Muscle of back (tissue), 11 donors: ENCODE results near the gene KAZN. TPM values are rescaled to one million over a fixed set of nuclear protein-coding genes. Genes with fewer than 3 reads are reported as not detected.

ENCODE experiments used
- DNase-seq, 3 donors: peaks; one replicate each; pipeline versions ENCODE4 v3.0.0 to v3.0.0-alpha.2; 2013
- polyA plus RNA-seq, 10 donors: library from polyadenylated mRNA; unstranded; fragments of 120-200 nt; gene quantifications; one replicate each; pipeline ENCODE4 v1.2.1, GENCODE V29; 2013; ENCODE audit not compliant: insufficient read length in 10 of 10

KAZN gene
- polyA plus RNA-seq, 10 donors, result 10.8 to 16.9 (median 13.7) TPM

- DNase-seq, result no peak
These were observed 143.0 kb downstream of the KAZN start for GRCh38 chr1:14741532-14741931.

GRCh38 chr1:14742181-14742980 lies 143.9 kb downstream of the KAZN start:
- peak in 2 of 3 donors; percentile 25 to 90 for DNase-seq

GRCh38 chr1:14743368-14743767 lies 144.9 kb downstream of the KAZN start:
- no peak for DNase-seq

- no peak for DNase-seq
These were observed 146.7 kb downstream of the KAZN start for GRCh38 chr1:14745001-14745720.

- DNase-seq, result no peak
These were observed 147.3 kb downstream of the KAZN start for GRCh38 chr1:14745789-14746188.

- no peak for DNase-seq
These were observed 147.9 kb downstream of the KAZN start for GRCh38 chr1:14746393-14746792.

GRCh38 chr1:14748151-14748550 lies 149.7 kb downstream of the KAZN start:
- no peak for DNase-seq

GRCh38 chr1:14748977-14749376 lies 150.5 kb downstream of the KAZN start:
- no peak for DNase-seq

GRCh38 chr1:14750490-14750889 lies 152.0 kb downstream of the KAZN start:
- no peak for DNase-seq

- DNase-seq, result no peak
These were observed 157.2 kb downstream of the KAZN start for GRCh38 chr1:14755518-14756252.

- DNase-seq, result no peak
These were observed 158.3 kb downstream of the KAZN start for GRCh38 chr1:14756589-14757285.

GRCh38 chr1:14757286-14757625 lies 158.8 kb downstream of the KAZN start:
- DNase-seq, result no peak

- DNase-seq, result no peak
These were observed 160.7 kb downstream of the KAZN start for GRCh38 chr1:14759042-14759818.

- no peak for DNase-seq
These were observed 161.4 kb downstream of the KAZN start for GRCh38 chr1:14759843-14760242.

- DNase-seq, result no peak
These were observed 162.3 kb downstream of the KAZN start for GRCh38 chr1:14760780-14761179.

GRCh38 chr1:14761291-14762153 lies 163.0 kb downstream of the KAZN start:
- DNase-seq, result no peak

GRCh38 chr1:14763977-14764376 lies 165.5 kb downstream of the KAZN start:
- no peak for DNase-seq

- no peak for DNase-seq
These were observed 167.3 kb downstream of the KAZN start for GRCh38 chr1:14765773-14766172.

GRCh38 chr1:14767075-14767474 lies 168.6 kb downstream of the KAZN start:
- DNase-seq, result no peak
